AG04449 (cell line): ENCODE data around the gene OTUD6A.
A peak's percentile ranks its signal among the peaks of the same experiment; 100 is the strongest.

Source experiments
- CTCF ChIA-PET: fragments of 350-600 bp; formaldehyde crosslinking; extraction: SDS; loops from one replicate; lab custom pipeline; 2021; ENCODE audit warnings: antibody characterized with exemption; lab: Yijun Ruan, JAX
- POLR2A ChIA-PET: fragments of 400-600, 350-600 bp; formaldehyde crosslinking; extraction: SDS; loops from one replicate; lab custom pipeline; 2020; ENCODE audit warnings: antibody characterized with exemption, inconsistent platforms; lab: Yijun Ruan, JAX
- DNase-seq: peaks from one replicate; pipeline ENCODE4 v3.0.0-alpha.2; 2010; ENCODE audit warnings: low read depth, low spot score
- H3K4me3 ChIP-seq: 2 replicates; pipeline ENCODE4 v1.5.1; 2011; ENCODE audit warnings: low read depth, mild to moderate bottlenecking, control low read depth, low read length
- CTCF ChIP-seq: IDR thresholded peaks from one replicate; pipeline ENCODE4 v1.5.1; 2011; ENCODE audit warnings: mild to moderate bottlenecking, moderate library complexity, low read length, control low read depth, inconsistent platforms; ENCODE audit not compliant: insufficient read depth; ENCODE audit errors: missing control alignments

OTUD6A gene

DNA sequence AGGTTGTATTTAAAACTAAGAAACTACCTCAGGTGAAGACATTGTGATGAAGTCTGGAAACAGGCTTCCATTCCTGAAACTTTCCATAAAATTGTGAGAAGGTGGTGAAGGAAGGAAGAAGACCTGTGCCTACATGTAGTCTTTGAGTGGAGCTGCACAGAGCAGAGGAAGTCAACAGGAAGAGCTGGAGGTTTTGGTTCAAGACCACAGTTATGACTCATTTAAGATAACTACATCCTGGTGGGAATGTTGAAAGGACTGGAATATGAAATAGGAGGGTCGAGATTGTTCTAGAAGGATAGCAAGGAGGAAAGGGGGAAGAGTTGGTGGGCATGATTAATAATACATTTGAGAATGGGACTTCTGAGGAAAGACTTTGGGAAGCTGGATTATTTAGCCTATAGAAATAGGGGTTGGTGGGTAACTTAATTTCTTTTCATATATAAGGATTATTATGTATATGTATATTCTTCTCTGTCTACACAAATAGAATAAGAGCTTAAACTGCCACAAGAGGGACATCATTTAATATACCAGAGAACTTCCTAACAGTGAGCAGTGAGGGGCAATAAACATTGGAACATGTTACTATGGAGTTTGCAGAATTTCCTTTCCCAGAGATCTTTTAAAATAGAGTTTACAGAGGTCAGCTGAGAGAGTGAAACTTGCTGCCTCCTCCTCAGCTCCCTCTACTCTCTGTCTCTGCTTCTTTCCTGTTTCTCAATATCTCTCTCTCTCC, 36.0 kb upstream of the OTUD6A start:
- no peak overlapping the region for H3K4me3 ChIP-seq
- DNase-seq = no peak
- TF ChIP-seq CTCF = no peak
- ChIA-PET CTCF (interaction anchor here (1.0 kb wide), 1 partner anchor 15 kb away, joined by 3 read pairs; no protein-coding TSS in a partner anchor), POLR2A (no interaction called here)

DNA sequence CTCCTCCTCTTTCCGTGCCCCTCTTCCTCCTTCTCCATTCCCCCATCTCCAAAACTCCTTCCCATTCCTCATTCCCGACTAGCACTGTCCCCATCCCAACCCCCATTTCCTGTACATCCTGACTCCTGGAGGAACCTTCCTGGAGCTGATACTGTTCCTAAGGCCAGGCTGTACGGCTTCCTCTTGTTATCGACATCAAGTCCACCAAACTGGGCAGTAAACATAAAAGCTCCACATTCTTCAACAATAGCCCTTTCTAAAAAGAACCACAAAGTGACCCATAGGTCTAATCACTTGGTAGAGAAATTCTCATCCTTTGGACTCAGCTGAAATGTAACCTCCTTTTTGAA, 35.4 kb upstream of the OTUD6A start:
- POLR2A ChIA-PET = no interaction called here
- DNase-seq = no peak
- H3K4me3 ChIP-seq = no peak overlapping the region
- CTCF ChIA-PET = interaction anchor here (1.0 kb wide), 1 partner anchor 14 kb away, joined by 3 read pairs; no protein-coding TSS in a partner anchor
- no peak for TF ChIP-seq CTCF

GRCh38 chrX:70029863-70030262, 32.4 kb upstream of the OTUD6A start:
- CTCF ChIA-PET = interaction anchor here (0.5 to 7.5 kb wide), 10 partner anchors 9 to 1207 kb away, joined by 3 to 103 read pairs (median 8); no protein-coding TSS in a partner anchor
- DNase-seq = no peak
- H3K4me3 ChIP-seq = no peak overlapping the region
- TF ChIP-seq CTCF = no peak
- POLR2A ChIA-PET = no interaction called here

DNA sequence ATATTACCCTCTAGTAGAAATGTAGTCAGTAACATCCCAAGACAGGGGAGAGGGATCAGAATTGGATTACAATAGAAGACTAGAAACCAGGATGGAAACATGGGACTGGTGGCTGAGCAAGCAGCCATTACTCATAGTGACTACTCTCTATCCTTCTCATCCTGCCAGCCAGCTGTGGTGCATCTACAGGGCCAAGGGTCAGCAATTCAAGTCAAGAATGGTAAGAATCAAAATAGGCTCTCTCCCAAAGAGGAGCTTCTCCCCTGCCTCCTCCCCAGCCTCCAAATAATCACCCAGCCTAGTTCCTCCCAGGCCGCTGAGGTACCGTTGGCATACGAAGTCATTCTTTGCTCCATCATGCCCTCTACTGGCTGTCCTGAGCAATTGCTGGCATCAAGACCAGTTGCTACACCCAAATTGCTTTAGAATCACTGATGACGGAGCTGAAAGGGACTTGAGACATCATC, 31.9 kb upstream of the OTUD6A start:
- POLR2A ChIA-PET = no interaction called here
- DNase-seq = no peak

GRCh38 chrX:70032792-70033191, 29.5 kb upstream of the OTUD6A start:
- H3K4me3 ChIP-seq = no peak overlapping the region
- TF ChIP-seq CTCF = no peak
- POLR2A ChIA-PET = no interaction called here
- CTCF ChIA-PET = interaction anchor here (0.6 to 7.5 kb wide), 11 partner anchors 9 to 585 kb away, joined by 3 to 103 read pairs (median 3); no protein-coding TSS in a partner anchor
- DNase-seq = no peak

More for the DNA sequence above, 31.9 kb upstream of the OTUD6A start:
- CTCF ChIA-PET = interaction anchor here (0.5 to 7.5 kb wide), 12 partner anchors 9 to 1208 kb away, joined by 3 to 103 read pairs (median 6); partner anchors contain the start of gene IGBP1
- TF ChIP-seq CTCF = peak; percentile 70
- H3K4me3 ChIP-seq = no peak overlapping the region

DNA sequence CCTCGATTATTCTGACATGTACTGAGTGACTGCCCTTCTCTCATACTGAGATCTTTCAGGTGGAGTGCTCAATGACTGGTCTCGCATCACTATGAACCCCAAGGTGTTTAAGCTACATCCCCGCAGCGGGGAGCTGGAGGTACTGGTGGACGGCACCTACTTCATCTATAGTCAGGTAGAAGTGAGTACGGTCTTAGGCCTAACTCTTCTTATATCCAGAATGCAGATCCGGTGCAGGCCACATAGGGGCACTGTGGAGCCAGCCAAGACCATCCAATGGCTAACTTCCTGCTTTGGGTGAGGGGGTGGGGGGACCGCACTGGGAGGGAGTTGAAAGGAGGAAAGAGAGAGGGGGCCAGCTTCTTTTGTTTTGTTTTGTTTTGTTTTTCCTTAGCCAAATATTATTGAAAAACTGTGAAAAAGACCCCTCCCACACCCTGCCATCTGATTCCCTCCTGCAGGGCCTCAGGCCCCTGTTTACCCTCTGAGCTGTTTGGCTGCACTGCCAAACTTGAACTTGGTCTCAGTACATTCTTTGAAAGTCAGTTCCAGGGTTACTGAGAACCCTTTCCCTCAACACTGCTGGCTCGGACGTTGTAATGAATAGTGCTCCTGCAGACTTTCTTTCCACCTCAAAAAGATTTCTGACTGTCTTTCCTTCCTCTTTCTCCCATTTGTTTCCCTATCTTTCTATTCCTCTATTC, 28.8 kb upstream of the OTUD6A start:
- CTCF ChIA-PET = interaction anchor here (0.6 to 7.5 kb wide), 13 partner anchors 8 to 585 kb away, joined by 3 to 103 read pairs (median 3); no protein-coding TSS in a partner anchor
- POLR2A ChIA-PET = no interaction called here
- TF ChIP-seq CTCF = peak; percentile 56
- DNase-seq = no peak
- no peak overlapping the region for H3K4me3 ChIP-seq
